ENCODE data around the gene ITSN2. TPM values are rescaled to one million over a fixed set of nuclear protein-coding genes. Genes with fewer than 3 reads are reported as not detected.

The ITSN2 gene
- polyA plus RNA-seq, 3 donors: 26.0 to 91.1 (median 40.4) TPM

GRCh38 chr2:24174851-24175277, 185.5 kb downstream of the ITSN2 start, which contains the start of gene FAM228A:
Gene FAM228A (plus strand): TSS chr2:24175053. CDS start chr2:24175481, 428 bp downstream.
- no peaks in the 10 kb centered on the region for H3K79me2 ChIP-seq (ENCODE audit: insufficient read depth, low read length)
- no peak within 1 kb of the TSS for H3K4me3 ChIP-seq (replicated peaks in 1 of 3; ENCODE audit: low read depth in 2 of 3, low read length in 3 of 3)
- no peaks in the 10 kb centered on the region for H4K20me1 ChIP-seq (ENCODE audit: insufficient read depth, low read length)
- peaks cover 0 to 5% of the 10 kb centered on the region in 2 donors for H3K9me3 ChIP-seq (replicated peaks in 1 of 2; ENCODE audit: control insufficient read depth in 1 of 2, insufficient read depth in 1 of 2, low read length in 2 of 2)
- H3K4me2 ChIP-seq (replicated peaks; ENCODE audit: extremely low read depth, low read length, poor library complexity, severe bottlenecking): no peak within 1 kb of the TSS
- DNase-seq: no peak
- Mint-ChIP-seq H3K27ac (no peak within 1 kb of the TSS), H3K27me3 (ENCODE audit: low read depth in 3 of 3) (peaks cover 3 to 12% (median 7%) of the 10 kb centered on the region in 3 donors), H3K9me3 (peaks cover 0 to 9% (median 4%) of the 10 kb centered on the region in 7 donors), H3K4me3 (peak within 1 kb of the TSS in 1 of 2 donors; percentile 43), H3K36me3 (no peaks in the 10 kb centered on the region), H3K4me1 (no peaks in the 10 kb centered on the region)
- no peaks in the 10 kb centered on the region for H3K36me3 ChIP-seq (replicated peaks in 1 of 2; ENCODE audit: control insufficient read depth in 1 of 2, insufficient read depth in 2 of 2, low read length in 2 of 2)
- intact Hi-C loops (cut with micrococcal nuclease): no loop called here
- no peaks in the 10 kb centered on the region for H3K4me1 ChIP-seq (ENCODE audit: control insufficient read depth in 1 of 2, insufficient read depth in 2 of 2, low read length in 2 of 2)
- no peak within 1 kb of the TSS for H3K27ac ChIP-seq (ENCODE audit: low read depth in 1 of 2, low read length in 2 of 2)
- WGBS (ENCODE audit: insufficient coverage): 40% methylated on average over 46 of the region's 46 CpGs
- TF ChIP-seq CTCF (IDR thresholded peaks at IDR 0.05): no peak
- H2AFZ ChIP-seq (ENCODE audit: insufficient read depth, low read depth, low read length, poor library complexity, severe bottlenecking): no peak within 1 kb of the TSS
- no peaks in the 10 kb centered on the region for H3K27me3 ChIP-seq (ENCODE audit: control insufficient read depth in 2 of 2, insufficient read depth in 2 of 2, low read length in 2 of 2)
- no peak within 1 kb of the TSS for H3K9ac ChIP-seq (ENCODE audit: insufficient read depth, low read length, poor library complexity, severe bottlenecking)

GRCh38 chr2:24169023-24169422, 191.3 kb downstream of the ITSN2 start:
- peaks cover 0 to 2% (median 0%) of the 10 kb centered on the region in 7 donors for H3K9me3 Mint-ChIP-seq
- TF ChIP-seq CTCF (IDR thresholded peaks at IDR 0.05): no peak
- 96% methylated on average over 4 of the region's 5 CpGs for WGBS (ENCODE audit: insufficient coverage)
- H3K4me1 Mint-ChIP-seq: peaks cover 8% of the 10 kb centered on the region
- H3K36me3 Mint-ChIP-seq: peaks cover 0 to 7% of the 10 kb centered on the region in 2 donors
- H3K4me2 ChIP-seq (replicated peaks; ENCODE audit: extremely low read depth, low read length, poor library complexity, severe bottlenecking): no peak overlapping the region
- H2AFZ ChIP-seq (ENCODE audit: insufficient read depth, low read depth, low read length, poor library complexity, severe bottlenecking): no peak overlapping the region
- H4K20me1 ChIP-seq (ENCODE audit: insufficient read depth, low read length): no peaks in the 10 kb centered on the region
- no peaks in the 10 kb centered on the region for H3K36me3 ChIP-seq (replicated peaks in 1 of 2; ENCODE audit: control insufficient read depth in 1 of 2, insufficient read depth in 2 of 2, low read length in 2 of 2)
- no peak overlapping the region for H3K27ac ChIP-seq (ENCODE audit: low read depth in 1 of 2, low read length in 2 of 2)
- H3K27ac Mint-ChIP-seq: no peak overlapping the region
- DNase-seq: no peak
- peaks cover 9% of the 10 kb centered on the region in 2 donors for H3K4me1 ChIP-seq (ENCODE audit: control insufficient read depth in 1 of 2, insufficient read depth in 2 of 2, low read length in 2 of 2)
- H3K79me2 ChIP-seq (ENCODE audit: insufficient read depth, low read length): no peaks in the 10 kb centered on the region
- intact Hi-C loops (cut with micrococcal nuclease): no loop called here
- H3K4me3 Mint-ChIP-seq: no peak overlapping the region
- H3K9me3 ChIP-seq (replicated peaks in 1 of 2; ENCODE audit: control insufficient read depth in 1 of 2, insufficient read depth in 1 of 2, low read length in 2 of 2): no peaks in the 10 kb centered on the region
- no peaks in the 10 kb centered on the region for H3K27me3 ChIP-seq (ENCODE audit: control insufficient read depth in 2 of 2, insufficient read depth in 2 of 2, low read length in 2 of 2)
- peaks cover 2 to 5% (median 2%) of the 10 kb centered on the region in 3 donors for H3K27me3 Mint-ChIP-seq (ENCODE audit: low read depth in 3 of 3)
- H3K4me3 ChIP-seq (replicated peaks in 1 of 3; ENCODE audit: low read depth in 2 of 3, low read length in 3 of 3): no peak overlapping the region
- no peak overlapping the region for H3K9ac ChIP-seq (ENCODE audit: insufficient read depth, low read length, poor library complexity, severe bottlenecking)
